Gastrocnemius medialis (tissue), 4 donors: ENCODE data around the gene MYRIP. TPM values are rescaled to one million over a fixed set of nuclear protein-coding genes. Genes with fewer than 3 reads are reported as not detected.

Experiments used
- ATAC-seq, 2 donors: fragments of 150-250 bp; one replicate each; pipeline ENCODE4 v1.9.1; 2016
- DNase-seq, 2 donors: peaks; one replicate each; pipeline ENCODE4 v3.0.0-alpha.2; 2019
- H3K27ac ChIP-seq, 4 donors: fragments of 200-600 bp; sonication (generic); 1 replicate in 1 of 4; 2 replicates in 3 of 4; pipeline ENCODE4 v1.5.1; 2016 to 2018; ENCODE audit warnings: mild to moderate bottlenecking in 2 of 4, moderate library complexity in 1 of 4
- H3K27me3 ChIP-seq, 3 donors: fragments of 200-600 bp; sonication (generic) in 2 of 3; 1 replicate in 1 of 3; 2 replicates in 2 of 3; pipeline versions ENCODE4 v1.5.1 to v1.6.0; 2016 to 2019; ENCODE audit warnings: mild to moderate bottlenecking in 1 of 3, moderate library complexity in 1 of 3
- H3K36me3 ChIP-seq, 2 donors: fragments of 200-600 bp; sonication (generic) in 1 of 2; one replicate each; pipeline ENCODE4 v1.5.1; 2017 to 2018
- H3K4me1 ChIP-seq, 2 donors: fragments of 200-600 bp; sonication (generic) in 1 of 2; one replicate each; pipeline ENCODE4 v1.5.1; 2016 to 2017; ENCODE audit warnings: mild to moderate bottlenecking in 2 of 2
- H3K4me3 ChIP-seq, 4 donors: fragments of 200-600 bp; sonication (generic) in 3 of 4; 1 replicate in 1 of 4; 2 replicates in 3 of 4; pipeline ENCODE4 v1.5.1; 2016 to 2019; ENCODE audit warnings: mild to moderate bottlenecking in 2 of 4
- H3K9me3 ChIP-seq, 3 donors: fragments of 200-600 bp; sonication (generic) in 2 of 3; 1 replicate in 1 of 3; 2 replicates in 2 of 3; pipeline ENCODE4 v1.5.1; 2016 to 2019
- CTCF ChIP-seq, 5 experiments: fragments of 450-650 bp in 3 of 5; fragments of 200-600 bp in 2 of 5; sonication (generic) in 2 of 5; IDR thresholded peaks in 4 of 5; conservative IDR thresholded peaks in 1 of 5; 1 replicate in 4 of 5; 2 replicates in 1 of 5; pipeline ENCODE4 v1.5.1; 2016 to 2019; ENCODE audit warnings: antibody characterized with exemption in 5 of 5, mild to moderate bottlenecking in 3 of 5, moderate library complexity in 3 of 5
- POLR2A ChIP-seq, 2 donors: fragments of 450-650 bp; IDR thresholded peaks; one replicate each; pipeline ENCODE4 v1.6.1; 2017; ENCODE audit warnings: antibody characterized with exemption in 2 of 2, mild to moderate bottlenecking in 2 of 2, moderate library complexity in 2 of 2
- in situ Hi-C, 4 donors: fragments of 200-750 bp; cut with MboI; loops; one replicate each; pipeline versions ENCODE4 v1.15.0 to v1.8.0; 2017; ENCODE audit warnings: low sequenced_read_pairs in 4 of 4
- intact Hi-C: fragments of 100-400 bp; cut with DNase I; formaldehyde crosslinking; loops from one replicate; pipeline ENCODE4 v1.15.1; 2023; ENCODE audit warnings: low total_unique reads
- total RNA-seq, 4 donors: library from RNA; depleted of rRNA; stranded (reverse); fragments of >200 nt; gene quantifications; one replicate each; pipeline versions ENCODE4 v1.1.0 to v1.2.3, GENCODE V29; 2016

The MYRIP gene
- total RNA-seq, 4 donors from 2014 or later: 0.66 to 1.9 (median 1.5) TPM

DNA sequence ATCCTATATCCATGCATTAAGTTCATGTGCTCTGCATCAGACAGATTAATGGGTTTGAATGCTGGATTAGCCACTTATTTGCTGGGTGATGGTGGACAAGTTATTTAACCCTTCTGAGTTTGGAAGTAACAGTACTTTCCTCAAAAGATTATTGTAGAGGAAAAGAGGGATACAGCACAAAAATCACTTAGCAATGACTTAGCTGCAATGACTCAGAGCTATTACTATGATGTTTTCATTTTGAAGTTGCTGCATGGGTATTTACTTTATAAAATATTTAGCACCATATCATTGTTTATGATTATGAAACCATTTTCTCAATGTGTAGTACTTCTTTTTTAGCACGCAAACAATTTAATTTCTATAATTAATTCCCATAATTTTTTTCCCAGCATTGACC lies 248.4 kb downstream of the MYRIP start:
- intact Hi-C loops: no loop called here
- no peak for DNase-seq
- no peak overlapping the region for H3K27ac ChIP-seq
- no peak overlapping the region for H3K4me3 ChIP-seq
- ATAC-seq: no peak
- H3K9me3 ChIP-seq: no peaks in the 10 kb centered on the region
- no peaks in the 10 kb centered on the region for H3K27me3 ChIP-seq
- H3K36me3 ChIP-seq: no peaks in the 10 kb centered on the region
- in situ Hi-C loops: no loop called here
- TF ChIP-seq CTCF (IDR thresholded peaks at IDR 0.05 in 4 of 5, conservative IDR thresholded peaks at IDR 0.05 in 1 of 5): no peak
- no peak for TF ChIP-seq POLR2A (IDR thresholded peaks at IDR 0.05)
- H3K4me1 ChIP-seq: no peaks in the 10 kb centered on the region

GRCh38 chr3:40068636-40069035 lies 259.2 kb downstream of the MYRIP start:
- intact Hi-C loops (no loop called here), in situ Hi-C loops (no loop called here)
- H3K27ac ChIP-seq: no peak overlapping the region
- ATAC-seq: no peak
- no peaks in the 10 kb centered on the region for H3K27me3 ChIP-seq
- H3K4me3 ChIP-seq: no peak overlapping the region
- H3K36me3 ChIP-seq: no peaks in the 10 kb centered on the region
- DNase-seq: no peak
- TF ChIP-seq POLR2A (IDR thresholded peaks at IDR 0.05) (no peak), CTCF (IDR thresholded peaks at IDR 0.05 in 4 of 5, conservative IDR thresholded peaks at IDR 0.05 in 1 of 5) (no peak)
- no peaks in the 10 kb centered on the region for H3K4me1 ChIP-seq
- H3K9me3 ChIP-seq: no peaks in the 10 kb centered on the region

DNA sequence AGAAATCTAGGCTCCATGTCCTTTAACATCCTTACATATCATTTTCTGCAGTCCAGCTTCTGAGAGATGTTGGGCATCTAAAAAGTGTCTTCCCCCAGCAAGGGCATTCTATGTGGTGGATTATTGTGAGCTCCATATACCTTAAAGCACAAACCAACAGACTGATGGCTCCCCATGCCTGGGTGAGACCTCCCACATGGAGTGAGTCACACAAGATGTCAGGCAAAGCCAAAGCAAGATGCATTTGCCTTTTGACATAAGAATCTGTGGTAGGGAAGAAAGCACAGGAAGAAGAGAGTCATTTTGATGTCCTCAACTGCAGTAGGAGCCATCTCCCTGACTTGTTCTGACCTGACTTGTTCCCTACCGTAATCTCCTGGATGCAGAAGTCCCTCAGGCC lies 261.4 kb downstream of the MYRIP start:
- ATAC-seq (no peak), DNase-seq (no peak)
- no peaks in the 10 kb centered on the region for H3K4me1 ChIP-seq
- H3K27ac ChIP-seq: no peak overlapping the region
- in situ Hi-C loops: no loop called here
- no peaks in the 10 kb centered on the region for H3K36me3 ChIP-seq
- no peaks in the 10 kb centered on the region for H3K27me3 ChIP-seq
- H3K9me3 ChIP-seq: no peaks in the 10 kb centered on the region
- no peak overlapping the region for H3K4me3 ChIP-seq
- TF ChIP-seq CTCF (IDR thresholded peaks at IDR 0.05 in 4 of 5, conservative IDR thresholded peaks at IDR 0.05 in 1 of 5) (no peak), POLR2A (IDR thresholded peaks at IDR 0.05) (no peak)
- intact Hi-C loops: no loop called here

GRCh38 chr3:40071683-40072238 lies 262.4 kb downstream of the MYRIP start:
- Histone ChIP-seq H3K4me1 (no peaks in the 10 kb centered on the region), H3K27ac (no peak overlapping the region), H3K27me3 (no peaks in the 10 kb centered on the region), H3K36me3 (no peaks in the 10 kb centered on the region), H3K4me3 (no peak overlapping the region), H3K9me3 (no peaks in the 10 kb centered on the region)
- intact Hi-C loops: no loop called here
- in situ Hi-C loops: no loop called here
- ATAC-seq: no peak
- DNase-seq: no peak
- TF ChIP-seq POLR2A (IDR thresholded peaks at IDR 0.05): no peak
- no peak for TF ChIP-seq CTCF (IDR thresholded peaks at IDR 0.05 in 4 of 5, conservative IDR thresholded peaks at IDR 0.05 in 1 of 5)
